ENCODE results near the gene AASS. TPM values are rescaled to one million over a fixed set of nuclear protein-coding genes. Genes with fewer than 3 reads are reported as not detected.

Gene AASS
- total RNA-seq, 2 experiments from 2014 or later: not detected

DNA sequence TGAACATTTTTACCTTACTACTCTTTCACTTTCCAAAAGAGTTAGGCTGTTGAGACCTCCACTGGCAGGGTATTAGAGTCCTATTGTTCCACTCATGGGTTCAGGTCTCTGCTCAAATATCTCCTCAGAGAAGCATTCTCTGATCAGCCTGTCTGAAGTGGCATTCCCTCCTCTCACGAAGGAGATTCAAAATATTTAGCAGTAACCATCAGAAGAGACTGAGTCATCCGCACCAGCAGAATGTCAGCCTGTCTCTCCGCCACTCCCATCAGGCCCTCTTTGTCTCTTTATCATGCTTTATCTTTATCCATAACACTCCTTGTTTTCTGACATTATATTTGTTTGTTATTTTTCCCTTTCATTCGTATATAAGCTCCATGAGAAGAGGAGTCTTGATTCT lies 79.1 kb downstream of the AASS start:
- BruUV-seq (replicated peaks): no TSS peak
- H3K4me2 ChIP-seq (ENCODE audit: low read length): no peak overlapping the region
- no peaks in the 10 kb centered on the region for H3K79me2 ChIP-seq (ENCODE audit: insufficient read depth, low read depth, low read length)
- DNase-seq (ENCODE audit: low spot score): no peak
- intact Hi-C loops (cut with micrococcal nuclease; ENCODE audit: unreplicated experiment): no loop called here
- no peaks in the 10 kb centered on the region for H4K20me1 ChIP-seq (ENCODE audit: insufficient read depth, low read length)
- no peak overlapping the region for H2AFZ ChIP-seq (ENCODE audit: low read length)
- no peaks in the 10 kb centered on the region for H3K36me3 ChIP-seq (ENCODE audit: insufficient read depth, low read length)
- no peaks in the 10 kb centered on the region for H3K9me3 ChIP-seq (ENCODE audit: low read length)
- ChIA-PET CTCF (ENCODE audit: unreplicated experiment) (no interaction called here), POLR2A (interaction anchor here (0.5 kb wide), 1 partner anchor 440 kb away, joined by 3 read pairs; no protein-coding TSS in a partner anchor)
- H3K4me1 ChIP-seq (ENCODE audit: insufficient read depth, low read length, poor library complexity, severe bottlenecking): no peaks in the 10 kb centered on the region
- H3K4me3 ChIP-seq (ENCODE audit: low read depth, low read length, poor library complexity, severe bottlenecking): no peak overlapping the region
- TF ChIP-seq, protein P1, sequence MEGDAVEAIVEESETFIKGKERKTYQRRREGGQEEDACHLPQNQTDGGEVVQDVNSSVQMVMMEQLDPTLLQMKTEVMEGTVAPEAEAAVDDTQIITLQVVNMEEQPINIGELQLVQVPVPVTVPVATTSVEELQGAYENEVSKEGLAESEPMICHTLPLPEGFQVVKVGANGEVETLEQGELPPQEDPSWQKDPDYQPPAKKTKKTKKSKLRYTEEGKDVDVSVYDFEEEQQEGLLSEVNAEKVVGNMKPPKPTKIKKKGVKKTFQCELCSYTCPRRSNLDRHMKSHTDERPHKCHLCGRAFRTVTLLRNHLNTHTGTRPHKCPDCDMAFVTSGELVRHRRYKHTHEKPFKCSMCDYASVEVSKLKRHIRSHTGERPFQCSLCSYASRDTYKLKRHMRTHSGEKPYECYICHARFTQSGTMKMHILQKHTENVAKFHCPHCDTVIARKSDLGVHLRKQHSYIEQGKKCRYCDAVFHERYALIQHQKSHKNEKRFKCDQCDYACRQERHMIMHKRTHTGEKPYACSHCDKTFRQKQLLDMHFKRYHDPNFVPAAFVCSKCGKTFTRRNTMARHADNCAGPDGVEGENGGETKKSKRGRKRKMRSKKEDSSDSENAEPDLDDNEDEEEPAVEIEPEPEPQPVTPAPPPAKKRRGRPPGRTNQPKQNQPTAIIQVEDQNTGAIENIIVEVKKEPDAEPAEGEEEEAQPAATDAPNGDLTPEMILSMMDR (conservative IDR thresholded peaks at IDR 0.05; ENCODE audit: low read length): no peak
- TF ChIP-seq EZH2phosphoT487 (IDR thresholded peaks at IDR 0.05; ENCODE audit: borderline replicate concordance, low read depth, low read length): no peak
- no peak overlapping the region for H3K27ac ChIP-seq (ENCODE audit: low read depth, low read length, poor library complexity, severe bottlenecking)
- no peaks in the 10 kb centered on the region for H3K9me2 ChIP-seq (ENCODE audit: insufficient read depth, low read length)

DNA sequence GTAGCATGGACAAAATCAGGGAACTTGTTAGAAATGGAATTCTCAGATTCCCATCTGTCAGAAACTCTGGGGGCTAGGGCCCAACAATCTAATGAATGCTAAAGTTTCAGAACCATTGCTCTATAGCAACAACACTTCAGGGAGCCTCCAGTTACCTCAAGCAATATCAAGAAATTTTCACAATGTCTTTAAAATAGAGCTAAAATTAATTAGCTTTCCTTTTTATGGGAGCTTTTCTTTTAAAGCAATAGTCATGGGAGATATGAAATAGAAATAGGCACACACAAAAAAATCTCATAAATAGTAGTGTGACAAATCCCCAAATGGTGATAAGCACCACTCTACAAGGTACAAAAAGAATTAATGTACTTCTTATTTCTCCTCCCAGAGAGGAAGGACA lies 80.9 kb downstream of the AASS start:
- intact Hi-C loops (cut with micrococcal nuclease; ENCODE audit: unreplicated experiment): no loop called here
- Histone ChIP-seq H3K4me2 (ENCODE audit: low read length) (no peak overlapping the region), H3K4me3 (ENCODE audit: low read depth, low read length, poor library complexity, severe bottlenecking) (no peak overlapping the region), H2AFZ (ENCODE audit: low read length) (no peak overlapping the region), H3K36me3 (ENCODE audit: insufficient read depth, low read length) (no peaks in the 10 kb centered on the region), H3K27ac (ENCODE audit: low read depth, low read length, poor library complexity, severe bottlenecking) (no peak overlapping the region), H3K9me3 (ENCODE audit: low read length) (no peaks in the 10 kb centered on the region), H3K79me2 (ENCODE audit: insufficient read depth, low read depth, low read length) (no peaks in the 10 kb centered on the region), H3K4me1 (ENCODE audit: insufficient read depth, low read length, poor library complexity, severe bottlenecking) (no peaks in the 10 kb centered on the region), H4K20me1 (ENCODE audit: insufficient read depth, low read length) (no peaks in the 10 kb centered on the region), H3K9me2 (ENCODE audit: insufficient read depth, low read length) (no peaks in the 10 kb centered on the region)
- BruUV-seq (replicated peaks): no TSS peak
- TF ChIP-seq, protein P1 (conservative IDR thresholded peaks at IDR 0.05; ENCODE audit: low read length): no peak
- no peak for TF ChIP-seq EZH2phosphoT487 (IDR thresholded peaks at IDR 0.05; ENCODE audit: borderline replicate concordance, low read depth, low read length)
- ChIA-PET CTCF (ENCODE audit: unreplicated experiment) (no interaction called here), POLR2A (no interaction called here)
- no peak for DNase-seq (ENCODE audit: low spot score)

DNA sequence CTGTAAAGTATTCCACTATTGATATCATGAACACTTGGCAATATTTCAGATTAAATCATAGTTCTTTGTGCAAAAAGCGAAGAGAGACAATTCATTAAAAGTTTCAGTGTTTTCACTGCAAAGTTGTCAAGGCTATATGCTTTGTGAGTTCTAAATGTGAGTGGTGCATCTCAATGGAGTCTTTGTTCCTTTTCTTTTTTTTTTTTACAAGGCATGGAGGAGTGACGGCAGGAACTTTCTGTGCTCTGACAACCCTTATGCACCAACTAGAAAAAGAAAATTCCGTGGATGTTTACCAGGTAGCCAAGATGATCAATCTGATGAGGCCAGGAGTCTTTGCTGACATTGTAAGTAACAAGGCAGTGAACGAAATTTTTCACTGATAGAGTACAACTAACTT lies 84.5 kb downstream of the AASS start:
- DNase-seq (ENCODE audit: low spot score): no peak
- H3K79me2 ChIP-seq (ENCODE audit: insufficient read depth, low read depth, low read length): no peaks in the 10 kb centered on the region
- TF ChIP-seq, protein P1 (conservative IDR thresholded peaks at IDR 0.05; ENCODE audit: low read length): no peak
- TF ChIP-seq EZH2phosphoT487 (IDR thresholded peaks at IDR 0.05; ENCODE audit: borderline replicate concordance, low read depth, low read length): no peak
- intact Hi-C loops (cut with micrococcal nuclease; ENCODE audit: unreplicated experiment): no loop called here
- H3K27ac ChIP-seq (ENCODE audit: low read depth, low read length, poor library complexity, severe bottlenecking): no peak overlapping the region
- CTCF ChIA-PET (ENCODE audit: unreplicated experiment): no interaction called here
- no peaks in the 10 kb centered on the region for H3K9me2 ChIP-seq (ENCODE audit: insufficient read depth, low read length)
- no peaks in the 10 kb centered on the region for H3K4me1 ChIP-seq (ENCODE audit: insufficient read depth, low read length, poor library complexity, severe bottlenecking)
- no peaks in the 10 kb centered on the region for H3K36me3 ChIP-seq (ENCODE audit: insufficient read depth, low read length)
- H3K9me3 ChIP-seq (ENCODE audit: low read length): no peaks in the 10 kb centered on the region
- no peak overlapping the region for H3K4me3 ChIP-seq (ENCODE audit: low read depth, low read length, poor library complexity, severe bottlenecking)
- H3K4me2 ChIP-seq (ENCODE audit: low read length): no peak overlapping the region
- POLR2A ChIA-PET: no interaction called here
- H2AFZ ChIP-seq (ENCODE audit: low read length): no peak overlapping the region
- BruUV-seq (replicated peaks): no TSS peak
- no peaks in the 10 kb centered on the region for H4K20me1 ChIP-seq (ENCODE audit: insufficient read depth, low read length)
